GM23248 (cell line): ENCODE measurements around the gene ZBTB48.

Experiments
- EZH2 ChIP-seq: fragments of 200-600 bp; sonication (generic); IDR thresholded peaks from 2 replicates; pipeline ENCODE4 v1.6.1; 2018; ENCODE audit warnings: antibody characterized with exemption, mild to moderate bottlenecking; ENCODE audit not compliant: insufficient read depth, poor library complexity, severe bottlenecking
- EZH2phosphoT487 ChIP-seq: fragments of 200-600 bp; sonication (generic); IDR thresholded peaks from 2 replicates; pipeline ENCODE4 v1.6.1; 2018; ENCODE audit warnings: antibody characterized with exemption, moderate library complexity, mild to moderate bottlenecking, low read depth; ENCODE audit not compliant: insufficient read depth

DNA sequence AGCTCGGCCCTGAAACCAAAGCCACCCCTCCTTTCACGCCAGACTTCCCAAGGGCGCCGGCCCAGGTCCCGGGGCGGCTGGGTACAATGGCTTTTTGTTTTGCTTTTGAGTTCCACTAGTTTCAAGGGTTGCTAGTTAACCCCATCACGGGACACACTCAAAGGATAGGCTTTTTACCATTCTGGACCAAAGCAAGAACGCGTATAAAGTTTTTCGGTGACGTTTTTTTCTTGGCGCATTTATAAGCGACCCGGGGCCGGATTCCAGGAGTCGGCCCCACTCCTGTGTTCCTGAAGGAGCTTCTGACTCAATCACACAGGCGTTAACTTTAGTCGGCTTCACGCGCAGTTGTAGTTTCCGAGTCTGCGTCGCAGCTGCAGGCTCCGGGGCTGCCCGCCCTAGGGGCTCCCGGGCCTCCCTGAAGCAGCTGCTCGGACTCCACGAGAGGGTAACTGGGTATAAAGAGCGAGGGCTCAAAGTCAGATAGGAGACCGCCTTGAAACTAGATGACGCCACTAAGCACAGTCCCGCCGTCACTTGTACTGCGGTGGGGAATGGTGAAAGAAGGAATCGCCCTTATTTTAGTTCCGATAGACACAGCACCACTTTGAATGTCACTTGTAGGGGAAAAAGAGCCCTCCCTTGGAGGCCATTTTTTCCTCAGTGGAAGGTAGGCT, 23.6 kb downstream of the ZBTB48 start:
- TF ChIP-seq EZH2phosphoT487 = no peak
- no peak for TF ChIP-seq EZH2
